Stimulated activated CD8-positive, alpha-beta memory T cell treated with anti-CD3 and anti-CD28 coated beads, Interleukin-7, amount 100 ng/mL, for 24 hours (primary cell): ENCODE results near the gene GTF2I.
"Not testable (repeated sequence)": the region's sequence is repeated elsewhere in the genome, so short reads cannot be mapped to it uniquely, and the experiment has no call there.

Experiments used
- DNase-seq: peaks from one replicate; pipeline ENCODE4 v3.0.0-alpha.2; 2020; ENCODE audit warnings: low read depth

Gene GTF2I

GRCh38 chr7:74656837-74657691 lies 454 bp upstream of the GTF2I start:
- DNase-seq: peak; percentile 92

GRCh38 chr7:74658178-74659004 lies 873 bp downstream of the GTF2I start:
- peak; percentile 74 for DNase-seq

- not testable (repeated sequence) for DNase-seq
Measured at GRCh38 chr7:74660202-74660601, 2.7 kb downstream of the GTF2I start.

GRCh38 chr7:74661836-74662794 lies 4.6 kb downstream of the GTF2I start:
- not testable (repeated sequence) for DNase-seq

GRCh38 chr7:74665296-74665938 lies 7.9 kb downstream of the GTF2I start:
- no peak for DNase-seq

GRCh38 chr7:74667013-74667412 lies 9.5 kb downstream of the GTF2I start:
- not testable (repeated sequence) for DNase-seq

- DNase-seq: not testable (repeated sequence)
Measured at GRCh38 chr7:74667520-74667919, 10.0 kb downstream of the GTF2I start.

GRCh38 chr7:74671602-74672001 lies 14.1 kb downstream of the GTF2I start:
- DNase-seq: no peak

GRCh38 chr7:74672343-74672915 lies 14.9 kb downstream of the GTF2I start:
- no peak for DNase-seq

- DNase-seq: no peak
Measured at GRCh38 chr7:74674166-74674565, 16.6 kb downstream of the GTF2I start.

GRCh38 chr7:74682829-74683228 lies 25.3 kb downstream of the GTF2I start:
- no peak for DNase-seq

- no peak for DNase-seq
Measured at GRCh38 chr7:74683799-74684198, 26.3 kb downstream of the GTF2I start.

- DNase-seq: no peak
Measured at GRCh38 chr7:74684473-74684872, 27.0 kb downstream of the GTF2I start.

- DNase-seq: no peak
Measured at GRCh38 chr7:74684921-74685320, 27.4 kb downstream of the GTF2I start.

GRCh38 chr7:74690474-74690873 lies 33.0 kb downstream of the GTF2I start:
- DNase-seq: no peak

GRCh38 chr7:74704419-74704818 lies 46.9 kb downstream of the GTF2I start:
- not testable (repeated sequence) for DNase-seq

GRCh38 chr7:74707238-74707637 lies 49.7 kb downstream of the GTF2I start:
- DNase-seq: no peak

GRCh38 chr7:74708569-74709275 lies 51.2 kb downstream of the GTF2I start:
- DNase-seq: no peak

- no peak for DNase-seq
Measured at GRCh38 chr7:74709880-74710671, 52.6 kb downstream of the GTF2I start.

- DNase-seq: no peak
Measured at GRCh38 chr7:74713567-74713966, 56.0 kb downstream of the GTF2I start.
